NCI-H1105 (cell line): ENCODE data around the gene GNMT.
"Not testable (repeated sequence)": the region's sequence is repeated elsewhere in the genome, so short reads cannot be mapped to it uniquely, and the experiment has no call there.

Source experiments
- DNase-seq: peaks from one replicate; lab custom pipeline; 2025; lab: John Stamatoyannopoulos, UW

GNMT gene

DNA sequence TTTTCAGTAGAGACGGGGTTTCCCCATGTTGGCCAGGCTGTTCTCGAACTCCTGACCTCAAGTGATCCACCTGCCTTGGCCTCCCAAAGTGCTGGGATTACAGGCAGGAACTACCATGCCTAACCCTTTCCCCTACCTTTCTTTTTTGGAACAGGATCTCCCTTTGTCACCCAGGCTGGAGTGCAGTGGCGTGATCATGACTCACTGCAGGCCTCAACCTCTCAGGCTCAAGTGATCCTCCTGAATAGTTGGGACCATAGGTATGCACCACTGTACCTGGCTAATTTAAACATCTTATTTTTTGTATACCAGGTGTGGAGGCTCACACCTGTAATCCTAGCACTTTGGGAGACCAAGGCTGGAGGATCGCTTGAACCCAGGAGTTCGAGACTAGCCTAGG, 19.2 kb upstream of the GNMT start:
- not testable (repeated sequence) for DNase-seq

DNA sequence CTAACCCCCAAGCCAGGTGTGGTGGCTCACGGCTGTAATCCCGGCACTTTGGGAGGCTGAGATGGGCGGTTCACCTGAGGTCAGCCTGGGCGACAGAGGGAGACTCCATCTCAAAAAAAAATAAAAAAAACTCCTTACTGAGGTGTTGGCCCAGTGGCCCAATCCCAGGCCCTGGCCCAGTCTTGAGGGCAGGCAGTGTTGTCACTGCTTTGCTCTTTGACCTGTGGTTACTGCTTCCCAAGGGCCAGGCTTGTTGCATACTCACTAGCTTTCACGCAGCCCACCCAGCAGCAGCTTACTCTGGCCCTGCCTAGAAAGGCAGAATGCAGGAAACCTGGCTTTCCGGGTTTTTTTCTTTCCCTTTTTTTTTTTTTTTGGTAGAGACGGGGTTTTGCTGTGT, 18.1 kb upstream of the GNMT start:
- no peak for DNase-seq

DNA sequence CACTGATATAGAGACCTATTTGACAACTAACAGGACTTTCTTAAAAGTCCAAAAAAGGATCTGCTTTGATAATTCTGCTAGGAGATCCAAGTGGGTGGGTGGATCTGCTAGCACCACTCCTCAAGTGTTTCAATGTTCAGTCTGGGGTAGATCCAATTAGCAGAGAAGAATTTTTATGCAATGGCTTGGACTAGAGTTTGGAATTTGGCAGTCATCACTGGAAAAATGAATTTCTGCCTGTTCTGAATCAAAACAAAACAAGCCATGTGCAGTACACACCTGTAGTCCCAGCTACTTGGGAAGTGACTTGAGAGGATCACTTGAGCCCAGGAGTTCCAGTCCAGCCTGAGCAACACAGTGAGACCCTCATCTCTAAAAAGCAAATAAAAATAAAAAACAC, 12.6 kb upstream of the GNMT start:
- DNase-seq = no peak

- DNase-seq = no peak
Measured at GRCh38 chr6:42952389-42952788, 8.2 kb upstream of the GNMT start.

DNA sequence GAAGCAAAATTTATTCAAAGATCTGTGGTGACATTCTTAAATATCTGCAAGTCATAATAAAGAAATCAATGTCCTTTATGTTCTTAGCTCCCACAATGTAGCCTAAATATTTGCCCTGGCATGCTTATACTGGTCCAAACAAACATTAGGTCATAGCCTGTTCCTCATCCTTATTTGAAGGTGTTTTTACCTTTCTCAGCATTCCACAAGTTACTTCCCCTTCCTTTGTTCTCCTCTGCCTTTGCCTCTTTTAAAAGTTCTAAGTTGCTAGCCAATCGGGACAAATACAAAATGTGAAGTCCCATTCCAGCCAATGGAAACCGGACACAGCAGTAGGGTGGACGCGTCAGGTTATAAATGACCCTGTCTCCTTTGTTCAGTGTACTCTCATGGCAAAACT, 6.1 kb upstream of the GNMT start:
- DNase-seq = not testable (repeated sequence)

DNA sequence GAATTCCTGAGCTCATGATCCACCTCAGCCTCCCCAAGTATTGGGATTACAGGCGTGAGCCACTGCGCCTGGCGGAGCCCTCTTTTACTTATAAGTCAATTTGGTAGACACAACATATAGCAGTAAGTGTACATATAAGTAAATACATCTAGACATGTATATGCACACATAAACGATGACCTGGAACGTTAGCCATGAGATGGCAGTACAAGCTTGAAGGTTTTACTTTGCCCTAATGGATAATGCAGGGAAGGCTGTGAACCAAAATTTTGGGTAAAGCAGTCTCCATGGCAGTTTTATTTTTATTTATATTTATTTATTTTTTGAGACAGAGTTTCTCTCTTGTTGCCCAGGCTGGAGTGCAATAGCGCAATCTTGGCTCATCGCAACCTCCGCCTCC, 2.4 kb upstream of the GNMT start:
- no peak for DNase-seq

- DNase-seq = no peak
Measured at GRCh38 chr6:42959917-42960242, 674 bp upstream of the GNMT start.

DNA sequence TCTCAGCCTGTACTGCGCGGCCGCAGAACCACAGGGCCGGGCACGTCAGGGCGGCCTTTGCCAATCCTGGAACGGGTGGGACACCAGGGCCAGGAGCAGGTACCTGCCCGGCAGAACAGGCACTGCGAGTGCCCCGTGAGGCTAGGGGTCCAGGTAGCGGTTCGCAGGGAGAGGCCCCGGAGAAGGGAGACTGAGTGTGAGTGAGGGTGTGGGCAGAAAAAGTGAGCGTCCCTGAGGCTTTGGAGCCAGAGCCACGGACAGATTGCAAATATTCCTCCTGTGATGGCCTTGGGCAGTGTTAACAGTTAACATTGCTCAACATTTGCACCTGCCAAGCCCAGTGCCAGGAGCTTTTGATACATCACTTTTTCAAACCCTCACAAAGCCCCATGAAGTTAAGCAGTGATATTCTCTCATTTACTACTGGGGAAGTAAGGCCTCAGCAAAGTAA, 491 bp downstream of the GNMT start:
- DNase-seq = peak; percentile 29

DNA sequence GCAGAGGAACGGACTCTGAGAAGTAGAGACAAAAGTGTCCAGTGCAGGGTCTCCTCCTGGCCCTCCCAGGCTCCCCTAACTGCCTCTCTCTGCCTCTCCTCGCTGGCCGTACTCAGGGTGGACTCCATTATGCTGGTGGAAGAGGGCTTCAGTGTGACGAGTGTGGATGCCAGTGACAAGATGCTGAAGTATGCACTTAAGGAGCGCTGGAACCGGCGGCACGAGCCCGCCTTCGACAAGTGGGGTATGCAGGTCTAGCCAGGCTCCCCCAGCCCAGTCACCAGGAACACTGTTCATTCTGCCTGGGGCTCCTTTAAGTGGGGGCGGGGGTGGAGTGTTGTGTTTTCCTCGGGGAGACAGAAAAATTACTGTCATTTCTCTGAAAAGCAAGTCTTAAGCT, 1.5 kb downstream of the GNMT start:
- DNase-seq = no peak

DNA sequence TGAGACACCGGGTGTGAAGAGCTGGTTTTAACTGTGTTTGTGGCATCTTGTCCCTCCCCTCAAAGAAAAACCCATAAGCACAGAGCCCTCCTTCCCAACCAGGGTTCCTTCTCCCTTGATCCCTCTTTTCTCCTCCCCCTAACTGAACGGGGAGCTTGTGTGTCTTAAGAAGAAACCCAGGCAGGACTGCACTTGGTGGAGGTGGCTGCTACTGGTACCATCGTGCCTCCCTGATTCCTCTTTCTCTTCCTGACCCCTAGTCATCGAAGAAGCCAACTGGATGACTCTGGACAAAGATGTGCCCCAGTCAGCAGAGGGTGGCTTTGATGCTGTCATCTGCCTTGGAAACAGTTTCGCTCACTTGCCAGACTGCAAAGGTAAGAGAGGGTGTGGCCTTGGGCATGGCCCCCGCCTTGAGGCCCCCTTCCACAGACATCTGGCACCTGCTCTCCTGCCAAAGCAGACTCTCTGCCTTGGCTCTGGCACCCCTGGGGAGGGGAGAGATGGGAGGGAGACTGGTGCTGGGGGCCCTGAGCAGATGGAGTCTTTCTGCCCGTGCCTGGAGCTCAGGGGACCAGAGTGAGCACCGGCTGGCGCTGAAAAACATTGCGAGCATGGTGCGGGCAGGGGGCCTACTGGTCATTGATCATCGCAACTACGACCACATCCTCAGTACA, 2.1 kb downstream of the GNMT start:
- DNase-seq = no peak

GRCh38 chr6:42963179-42963854, 2.8 kb downstream of the GNMT start:
- no peak for DNase-seq

DNA sequence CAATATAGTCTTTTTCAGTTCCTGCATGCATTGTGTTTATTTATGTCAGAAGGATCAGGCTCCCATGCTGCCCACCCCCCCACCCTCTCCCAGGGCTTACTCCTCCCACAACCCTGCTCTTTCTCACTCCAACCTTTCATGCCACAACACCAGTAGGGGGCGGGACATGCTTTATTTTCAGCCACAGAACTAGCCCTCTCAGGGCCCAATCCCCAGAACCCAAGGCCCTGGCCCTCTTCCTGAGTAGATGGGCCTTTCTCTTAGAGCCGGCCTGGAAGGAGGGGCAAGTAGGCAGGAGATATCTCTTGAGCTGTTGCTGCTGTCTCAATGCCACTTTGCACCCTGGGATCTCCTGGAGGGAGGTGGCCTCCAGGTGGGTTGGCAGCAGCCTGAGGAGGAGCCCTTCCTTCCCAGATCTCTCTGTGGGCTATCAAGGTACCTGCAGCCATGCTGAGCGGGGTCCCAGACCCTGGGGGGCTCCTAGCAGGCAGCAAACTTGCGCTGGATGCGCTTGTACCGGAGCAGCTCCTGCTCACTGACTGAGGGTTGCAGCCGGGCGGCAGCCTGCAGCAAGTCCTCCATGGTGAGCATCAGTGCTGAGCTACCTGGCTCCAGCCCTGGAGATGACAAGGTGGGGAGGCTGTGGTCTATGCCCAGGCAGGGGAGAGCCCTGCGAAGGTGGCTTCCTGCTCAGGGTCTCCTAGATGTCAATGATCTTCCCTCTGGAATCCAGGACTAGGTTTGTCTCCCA, 3.5 kb downstream of the GNMT start:
- DNase-seq = no peak

DNA sequence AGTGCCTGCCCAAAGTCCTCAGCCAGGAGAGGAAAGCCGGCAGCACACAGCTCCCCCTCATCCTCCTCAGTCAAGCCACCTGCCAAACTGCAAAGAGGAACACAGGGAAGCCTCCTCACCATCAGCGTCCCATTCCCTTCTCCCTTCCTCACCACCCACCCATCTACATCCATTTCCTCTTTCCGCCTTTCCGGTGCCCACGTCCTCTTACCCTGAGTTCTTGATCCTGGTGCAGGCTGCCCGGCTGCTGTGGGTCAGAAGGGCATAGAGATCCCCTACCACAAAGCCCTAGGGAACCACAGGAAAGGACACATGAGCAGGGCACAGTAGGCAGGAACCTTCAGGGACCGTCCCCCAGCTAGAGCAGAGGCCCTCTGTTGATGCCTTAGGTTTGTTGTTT, 6.0 kb downstream of the GNMT start:
- DNase-seq = no peak

GRCh38 chr6:42967228-42967627, 6.7 kb downstream of the GNMT start:
- DNase-seq = no peak

DNA sequence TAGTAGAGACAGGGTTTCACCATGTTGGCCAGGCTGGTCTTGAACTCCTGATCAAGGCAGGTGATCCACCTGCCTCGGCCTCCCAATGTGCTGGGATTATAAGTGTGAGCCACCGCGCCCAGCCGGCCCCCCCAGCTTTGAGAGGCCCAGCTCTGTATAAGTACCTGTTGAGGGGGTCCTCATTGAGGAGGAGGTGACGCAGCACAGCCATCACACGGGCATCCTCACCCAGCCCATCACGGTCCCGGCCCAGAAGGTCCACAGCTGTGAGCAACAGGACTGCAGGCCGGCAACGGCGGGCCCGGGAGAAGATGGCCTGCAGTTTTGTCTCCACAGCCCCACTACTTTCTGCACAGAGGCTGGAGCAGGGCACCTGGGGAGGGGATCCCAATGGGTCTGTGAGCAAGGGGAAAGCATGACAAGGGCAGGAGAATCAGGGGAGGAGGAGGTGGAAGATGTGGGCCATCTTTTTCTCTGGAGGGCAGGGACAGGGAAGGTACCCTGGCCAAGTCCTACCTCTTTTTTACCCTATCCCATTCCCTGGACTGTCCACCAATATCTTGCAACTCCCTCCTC, 7.7 kb downstream of the GNMT start:
- DNase-seq = no peak

- no peak for DNase-seq
Measured at GRCh38 chr6:42968783-42969182, 8.2 kb downstream of the GNMT start.

DNA sequence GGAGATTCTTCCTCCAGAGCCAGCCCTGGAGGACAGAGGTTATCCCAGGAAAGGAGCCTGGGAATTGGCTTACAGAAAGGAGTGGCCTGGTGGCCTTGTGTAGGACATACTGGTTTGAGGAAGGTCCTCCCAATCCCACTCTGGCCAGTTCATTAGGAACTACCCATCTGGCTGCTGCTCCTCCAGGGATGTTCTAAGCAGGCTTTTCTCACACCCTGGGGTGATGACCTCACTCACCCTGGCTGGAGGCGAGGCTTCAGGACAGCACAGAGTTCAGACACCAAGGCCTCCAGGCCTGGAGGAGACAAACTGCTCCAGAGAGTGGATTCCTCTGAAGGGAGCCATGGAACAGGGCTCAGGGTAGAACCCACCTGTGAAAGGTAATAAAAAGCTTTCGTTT, 8.9 kb downstream of the GNMT start:
- DNase-seq = no peak

- DNase-seq = no peak
Measured at GRCh38 chr6:42969934-42970333, 9.4 kb downstream of the GNMT start.

DNA sequence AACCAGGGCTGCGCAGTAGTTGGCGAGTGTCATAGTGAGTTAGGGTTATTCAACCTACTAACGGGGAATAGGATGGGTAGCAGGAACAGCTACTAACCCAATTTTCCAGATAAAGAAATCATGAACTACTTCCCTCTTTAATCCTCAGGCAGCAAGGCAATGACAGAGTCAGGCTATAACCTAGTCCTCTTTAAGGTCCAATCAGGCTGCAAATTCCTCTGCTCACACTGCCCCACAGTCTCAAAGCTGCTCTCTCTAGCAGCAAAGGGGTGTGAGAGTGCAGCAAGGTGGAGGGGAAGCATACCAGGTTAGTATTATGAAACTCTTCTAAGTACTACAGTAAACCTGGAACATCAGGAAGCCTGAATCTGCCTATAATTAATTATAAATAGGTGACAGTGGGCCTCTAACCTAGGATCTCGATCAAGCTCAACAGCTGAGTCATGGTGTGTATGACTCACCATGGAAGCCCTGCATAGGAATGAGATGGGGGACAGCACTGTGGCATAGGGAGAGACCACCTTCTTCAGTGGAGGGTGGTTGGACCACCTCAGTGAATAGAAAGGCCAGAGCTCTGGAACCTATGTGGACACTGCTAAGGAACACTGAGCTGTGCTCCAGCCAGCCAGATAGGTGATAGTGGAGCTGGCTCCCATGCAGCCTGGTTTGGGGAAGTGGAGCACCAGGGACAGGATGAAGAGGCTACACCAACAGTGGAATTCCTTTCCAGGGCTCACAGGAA, 10.5 kb downstream of the GNMT start:
- DNase-seq = no peak

DNA sequence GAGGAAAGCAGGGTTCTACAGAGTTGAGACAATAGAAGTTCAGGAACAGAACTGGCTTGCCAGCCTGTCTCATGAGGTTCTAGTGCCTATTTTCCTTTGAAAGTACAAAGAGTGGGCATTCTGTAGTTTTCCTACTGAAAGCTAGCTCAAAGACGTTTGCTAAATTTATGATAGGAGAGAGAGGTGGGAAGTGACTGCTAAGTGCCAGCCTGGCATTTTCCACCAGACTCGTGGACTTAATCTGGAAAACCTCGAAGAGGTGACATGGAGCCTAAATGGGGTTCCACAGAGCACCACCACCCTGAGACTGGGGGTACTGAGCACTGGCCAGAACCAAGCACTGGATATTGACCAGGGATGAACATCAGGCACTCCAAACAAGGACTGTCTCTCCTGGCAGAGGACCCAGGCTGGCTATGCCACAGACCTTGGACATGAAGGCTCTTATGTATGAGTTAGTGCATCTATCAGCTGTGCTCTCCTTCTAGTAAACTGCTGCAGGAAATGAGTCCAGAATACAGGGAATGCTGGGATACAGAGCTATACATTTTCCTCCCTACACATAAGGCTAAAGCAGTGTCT, 11.3 kb downstream of the GNMT start:
- DNase-seq = no peak

- DNase-seq = no peak
Measured at GRCh38 chr6:42973926-42974325, 13.4 kb downstream of the GNMT start.

- DNase-seq = no peak
Measured at GRCh38 chr6:42974919-42975505, 14.5 kb downstream of the GNMT start.
